Natural killer cell (primary cell): ENCODE measurements around the gene TMEM69. TPM values are rescaled to one million over a fixed set of nuclear protein-coding genes. Genes with fewer than 3 reads are reported as not detected.
A peak's percentile ranks its signal among the peaks of the same experiment; 100 is the strongest.

Experiments used
- ATAC-seq, 3 donors: fragments of 150-1000 bp in 2 of 3; fragments of 200-7000 bp in 1 of 3; cut with Tn5 transposase; 1 replicate in 1 of 3; 2 replicates in 2 of 3; pipeline ENCODE4 v1.10.0; 2021; ENCODE audit warnings: mild to moderate bottlenecking in 2 of 3, moderate library complexity in 2 of 3
- DNase-seq, 2 donors: peaks; one replicate each; pipeline versions ENCODE4 v3.0.0 to v3.0.0-alpha.2; 2013 to 2021; ENCODE audit warnings: mixed read lengths in 1 of 2
- H3K27ac ChIP-seq: one replicate; pipeline ENCODE4 v1.5.1; 2013; ENCODE audit warnings: mild to moderate bottlenecking, low read length
- H3K27me3 ChIP-seq: one replicate; pipeline ENCODE4 v1.6.1; 2013; ENCODE audit warnings: low read length; ENCODE audit not compliant: control insufficient read depth, insufficient read depth
- H3K36me3 ChIP-seq: one replicate; pipeline ENCODE4 v1.6.1; 2013; ENCODE audit warnings: low read length; ENCODE audit not compliant: control insufficient read depth, insufficient read depth
- H3K4me1 ChIP-seq: one replicate; pipeline ENCODE4 v1.6.1; 2013; ENCODE audit warnings: low read length; ENCODE audit not compliant: control insufficient read depth, insufficient read depth
- H3K4me3 ChIP-seq: one replicate; pipeline ENCODE4 v1.5.1; 2013; ENCODE audit warnings: low read length
- H3K9me3 ChIP-seq: one replicate; pipeline ENCODE4 v1.6.1; 2013; ENCODE audit warnings: low read length; ENCODE audit not compliant: control insufficient read depth, insufficient read depth
- H3K27ac Mint-ChIP-seq, 2 donors: one replicate each; pipeline ENCODE4 v1.8.0; 2022; ENCODE audit warnings: mild to moderate bottlenecking in 2 of 2, mixed read lengths in 2 of 2, moderate library complexity in 1 of 2
- H3K27me3 Mint-ChIP-seq, 2 donors: one replicate each; pipeline ENCODE4 v1.8.0; 2022; ENCODE audit warnings: low read depth in 2 of 2, mixed read lengths in 2 of 2
- H3K36me3 Mint-ChIP-seq: one replicate; pipeline ENCODE4 v1.8.0; 2022; ENCODE audit warnings: mixed read lengths
- H3K4me1 Mint-ChIP-seq, 2 donors: one replicate each; pipeline ENCODE4 v1.8.0; 2022; ENCODE audit warnings: mixed read lengths in 2 of 2
- H3K4me3 Mint-ChIP-seq: one replicate; pipeline ENCODE4 v1.8.0; 2022; ENCODE audit warnings: mild to moderate bottlenecking, moderate library complexity, mixed read lengths
- H3K9me3 Mint-ChIP-seq, 2 donors: one replicate each; pipeline ENCODE4 v1.8.0; 2022; ENCODE audit warnings: mixed read lengths in 2 of 2
- CTCF ChIP-seq: fragments of 200-600 bp; IDR thresholded peaks from one replicate; pipeline ENCODE4 v1.8.0; 2022; ENCODE audit warnings: antibody characterized with exemption
- WGBS: methylation state at CpG from one replicate; pipeline ENCODE4 v1.1.7; 2013; ENCODE audit warnings: missing lambda C conversion rate; ENCODE audit not compliant: insufficient coverage; 5-methylcytosine and 5-hydroxymethylcytosine counted together
- intact Hi-C: fragments of 100-400 bp; cut with micrococcal nuclease; formaldehyde crosslinking; loops from one replicate; pipeline ENCODE4 v1.14.2; 2022
- total RNA-seq, 4 donors: library from RNA; stranded (reverse); fragments of 120-200 nt in 1 of 4; gene quantifications; one replicate each; pipeline versions ENCODE4 v1.2.3 to v1.2.4, GENCODE V29; 2013 to 2022

Gene TMEM69
- total RNA-seq, 3 donors from 2014 or later (not counting 1 experiment from before 2014, with no cell fraction given): 8.8 to 14.2 (median 9.3) TPM

GRCh38 chr1:45679123-45679522 lies 8.9 kb upstream of the TMEM69 start:
- intact Hi-C loops: no loop called here
- no peaks in the 10 kb centered on the region for H3K27me3 Mint-ChIP-seq
- ATAC-seq: no peak
- Histone ChIP-seq H3K4me3 (no peak overlapping the region), H3K4me1 (peaks cover 30% of the 10 kb centered on the region), H3K9me3 (no peaks in the 10 kb centered on the region), H3K27ac (no peak overlapping the region), H3K36me3 (no peaks in the 10 kb centered on the region), H3K27me3 (no peaks in the 10 kb centered on the region)
- H3K4me1 Mint-ChIP-seq: peaks cover 53 to 57% of the 10 kb centered on the region in 2 donors
- H3K4me3 Mint-ChIP-seq: no peak overlapping the region
- no peak for TF ChIP-seq CTCF
- H3K36me3 Mint-ChIP-seq: no peaks in the 10 kb centered on the region
- no peaks in the 10 kb centered on the region for H3K9me3 Mint-ChIP-seq
- DNase-seq: no peak
- WGBS: 18% methylated on average over 3 of the region's 3 CpGs
- peak overlapping the region; percentile 6 to 15 for H3K27ac Mint-ChIP-seq

- Mint-ChIP-seq H3K4me1 (peaks cover 63 to 66% of the 10 kb centered on the region in 2 donors), H3K27me3 (no peaks in the 10 kb centered on the region), H3K36me3 (no peaks in the 10 kb centered on the region), H3K4me3 (no peak overlapping the region), H3K9me3 (no peaks in the 10 kb centered on the region), H3K27ac (peak overlapping the region in 1 of 2 donors; percentile 31)
- Histone ChIP-seq H3K9me3 (no peaks in the 10 kb centered on the region), H3K27me3 (no peaks in the 10 kb centered on the region), H3K4me1 (peaks cover 29% of the 10 kb centered on the region), H3K4me3 (no peak overlapping the region), H3K36me3 (no peaks in the 10 kb centered on the region), H3K27ac (no peak overlapping the region)
- DNase-seq (no peak), ATAC-seq (no peak)
- intact Hi-C loops: no loop called here
- 96% methylated on average over 5 of the region's 6 CpGs for WGBS
- TF ChIP-seq CTCF: no peak
Observed at GRCh38 chr1:45682942-45683341, 5.0 kb upstream of the TMEM69 start.

GRCh38 chr1:45684402-45684801 lies 3.6 kb upstream of the TMEM69 start:
- Mint-ChIP-seq H3K27ac (peak overlapping the region in 1 of 2 donors; percentile 100), H3K27me3 (no peaks in the 10 kb centered on the region), H3K9me3 (no peaks in the 10 kb centered on the region), H3K4me1 (peaks cover 57 to 60% of the 10 kb centered on the region in 2 donors), H3K36me3 (no peaks in the 10 kb centered on the region), H3K4me3 (peak overlapping the region; percentile 99)
- no peak overlapping the region for H3K4me3 ChIP-seq
- H3K9me3 ChIP-seq: no peaks in the 10 kb centered on the region
- 52% methylated on average over 2 of the region's 2 CpGs for WGBS
- H3K4me1 ChIP-seq: peaks cover 33% of the 10 kb centered on the region
- intact Hi-C loops: no loop called here
- DNase-seq: no peak
- no peak for TF ChIP-seq CTCF
- ATAC-seq: no peak
- H3K27me3 ChIP-seq: no peaks in the 10 kb centered on the region
- H3K36me3 ChIP-seq: no peaks in the 10 kb centered on the region
- no peak overlapping the region for H3K27ac ChIP-seq

GRCh38 chr1:45685308-45686014 lies 2.5 kb upstream of the TMEM69 start:
- WGBS: 0% methylated on average over 5 of the region's 13 CpGs

More at GRCh38 chr1:45685308-45686014, 2.5 kb upstream of the TMEM69 start:
- intact Hi-C loops: loop anchor here (2.0 to 5.0 kb wide), 5 partner anchors 101 to 908 kb away; partner anchors contain the start of genes MAST2, MUTYH, NASP and RAD54L
- Histone ChIP-seq H3K4me1 (peaks cover 27% of the 10 kb centered on the region), H3K36me3 (no peaks in the 10 kb centered on the region), H3K27ac (peak overlapping the region; percentile 97), H3K4me3 (peak overlapping the region; percentile 90), H3K27me3 (no peaks in the 10 kb centered on the region), H3K9me3 (no peaks in the 10 kb centered on the region)
- Mint-ChIP-seq H3K4me1 (peaks cover 54 to 57% of the 10 kb centered on the region in 2 donors), H3K27ac (peak overlapping the region; percentile 100), H3K4me3 (peak overlapping the region; percentile 99), H3K36me3 (no peaks in the 10 kb centered on the region), H3K27me3 (no peaks in the 10 kb centered on the region), H3K9me3 (no peaks in the 10 kb centered on the region)
- no peak for TF ChIP-seq CTCF
- ATAC-seq: no peak
- no peak for DNase-seq
